Amniotic epithelial cell (primary cell): ENCODE results near the gene ATAD3B.
A peak's percentile ranks its signal among the peaks of the same experiment; 100 is the strongest.

Experiments
- DNase-seq: peaks from one replicate; pipeline ENCODE4 v3.0.0-alpha.2; 2010; ENCODE audit warnings: low read depth

Gene ATAD3B

GRCh38 chr1:1535201-1536018 is 63.8 kb downstream of the ATAD3B start:
- no peak for DNase-seq

- peak; percentile 39 for DNase-seq
Measured at GRCh38 chr1:1536019-1536937, 64.7 kb downstream of the ATAD3B start.

DNA sequence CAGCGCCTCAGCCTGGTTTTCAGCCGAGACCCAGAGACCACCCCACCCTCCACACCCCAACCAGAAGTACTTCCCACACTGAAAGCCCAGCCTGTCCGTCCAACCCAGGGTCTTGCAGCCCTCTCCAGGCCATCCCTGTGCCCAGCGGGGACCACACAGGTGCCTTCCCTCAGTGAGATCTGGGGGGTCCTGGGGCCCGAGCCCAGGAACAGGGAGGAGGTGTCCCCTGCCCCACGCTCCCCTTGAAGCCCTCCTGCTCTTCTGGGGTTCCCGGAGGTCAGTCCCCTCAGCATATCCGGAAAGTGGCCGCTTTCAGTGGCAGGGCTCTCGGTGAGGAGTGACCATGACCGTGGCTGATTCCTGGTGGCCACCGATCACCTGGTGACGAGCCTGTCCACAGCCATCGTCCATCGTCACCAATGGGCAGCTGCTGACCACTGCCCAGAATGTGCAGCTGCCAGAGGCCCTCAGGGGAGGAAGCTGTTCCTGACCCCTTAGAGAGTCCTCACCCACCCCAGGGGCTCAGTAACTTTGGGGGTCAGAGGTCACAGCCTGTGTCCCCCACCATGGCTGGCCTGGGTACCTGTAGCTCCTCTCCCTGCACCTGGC is 65.5 kb downstream of the ATAD3B start:
- DNase-seq, result no peak

DNA sequence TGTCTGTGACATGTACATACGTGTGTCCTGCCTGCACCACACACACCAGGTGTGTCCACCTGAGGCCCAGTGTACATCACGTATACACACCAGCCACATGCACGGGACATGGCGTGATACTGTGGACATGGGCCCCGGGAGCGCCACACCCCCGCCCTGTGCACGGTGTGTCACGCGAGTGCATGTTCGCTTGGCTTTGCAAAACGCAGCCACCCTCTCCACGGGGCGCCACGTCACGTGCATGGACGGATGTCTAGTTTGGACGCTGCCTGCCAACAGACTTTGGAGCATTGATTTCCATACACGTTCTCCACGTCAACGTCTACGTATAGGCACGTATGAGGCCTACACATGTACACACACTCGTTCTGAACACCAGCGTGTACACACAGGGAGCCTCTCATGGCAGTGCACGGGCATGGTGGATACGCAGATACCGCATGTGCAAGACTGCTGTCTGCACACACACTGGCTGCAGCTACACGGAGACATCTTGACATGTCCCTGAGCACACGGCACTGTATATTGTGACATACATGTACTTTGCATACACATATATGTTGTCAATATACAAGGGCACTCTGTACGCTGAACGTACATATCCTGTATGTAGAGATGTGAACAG is 66.2 kb downstream of the ATAD3B start:
- no peak for DNase-seq

GRCh38 chr1:1538334-1538733 is 66.8 kb downstream of the ATAD3B start:
- no peak for DNase-seq

- DNase-seq, result no peak
Measured at GRCh38 chr1:1538989-1539309, 67.4 kb downstream of the ATAD3B start.

DNA sequence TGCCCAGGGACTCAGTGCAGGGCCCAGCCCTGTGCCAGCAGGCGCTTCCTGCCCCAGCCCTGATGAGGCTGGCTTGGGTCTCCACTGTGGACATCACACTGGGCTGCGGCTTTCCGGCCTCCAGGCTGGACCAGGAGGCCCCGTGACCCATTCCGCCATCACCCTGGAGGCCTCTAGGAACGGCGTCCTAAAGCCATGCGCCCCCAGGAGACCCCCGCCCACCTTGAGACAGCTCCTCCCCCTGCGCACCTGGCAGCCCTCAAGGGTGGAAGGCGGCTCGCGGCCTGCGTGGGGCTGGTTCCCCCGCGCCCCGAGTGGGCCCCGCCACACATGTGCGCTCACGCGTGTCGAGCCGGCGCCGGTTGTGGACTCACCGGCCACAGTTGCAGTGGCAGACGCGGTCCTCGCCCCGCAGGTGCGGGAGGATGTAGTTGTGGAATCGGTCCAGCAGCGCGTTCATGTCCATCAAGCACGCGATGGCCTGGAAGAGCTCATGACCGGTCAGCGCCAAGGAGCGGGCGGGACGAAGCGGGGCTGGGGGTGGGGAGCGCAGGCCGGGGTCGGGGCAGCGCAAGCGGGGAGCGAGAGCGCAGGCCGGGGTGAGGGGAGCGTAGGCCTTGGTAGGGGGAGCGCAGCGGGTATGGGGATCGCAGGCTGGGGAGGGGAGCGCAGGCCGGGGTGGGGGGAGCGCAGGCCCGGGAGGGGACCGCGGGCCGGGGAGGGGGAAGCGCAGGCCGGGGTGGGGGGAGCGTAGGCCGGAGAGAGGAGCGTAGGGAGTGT is 67.9 kb downstream of the ATAD3B start:
- peak; percentile 52 for DNase-seq

DNA sequence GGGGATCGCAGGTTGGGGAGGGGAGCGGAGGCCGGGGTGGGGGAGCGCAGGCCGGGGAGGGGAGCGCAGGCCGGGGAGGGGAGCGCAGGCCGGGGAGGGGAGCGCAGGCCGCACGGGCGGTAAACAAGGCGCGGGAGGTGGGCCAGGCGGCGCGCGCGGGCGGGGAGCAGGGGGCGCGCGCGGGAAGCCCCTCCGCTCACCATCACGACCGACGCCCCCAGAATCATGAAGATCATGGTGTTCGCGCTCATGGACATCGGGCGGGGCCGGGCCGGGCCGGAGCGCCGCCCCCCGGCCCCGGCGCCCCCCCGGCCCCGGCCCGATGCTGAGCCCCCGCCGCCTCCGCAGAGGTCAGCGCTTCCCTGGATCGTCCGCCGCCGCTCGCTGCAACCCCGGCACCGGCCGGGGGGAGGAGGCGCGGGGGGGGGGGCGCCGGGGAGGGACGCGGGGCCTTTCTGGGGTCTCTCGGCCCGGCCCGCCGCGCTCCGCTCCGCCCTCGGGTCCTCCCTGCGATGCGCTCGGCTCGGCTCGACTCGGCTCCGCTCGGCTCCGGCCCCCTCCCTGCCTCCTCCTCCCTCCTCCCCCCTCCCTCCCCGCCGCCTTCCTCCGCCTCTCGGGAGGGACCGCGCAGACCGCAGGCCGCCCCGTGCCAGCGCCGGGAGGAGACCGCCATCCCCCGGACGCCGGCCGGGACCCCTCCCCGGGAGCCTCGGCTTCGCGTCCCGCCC is 68.7 kb downstream of the ATAD3B start, which contains the start of gene TMEM240:
Gene TMEM240, minus strand, starts transcription at position 535 of the 728 bp plus-strand sequence. Its CDS starts 278 bp downstream, at position 257.
- peak; percentile 73 for DNase-seq

GRCh38 chr1:1540818-1541628 is 69.5 kb downstream of the ATAD3B start:
- no peak for DNase-seq

- DNase-seq, result no peak
Measured at GRCh38 chr1:1541956-1542765, 70.6 kb downstream of the ATAD3B start.

DNA sequence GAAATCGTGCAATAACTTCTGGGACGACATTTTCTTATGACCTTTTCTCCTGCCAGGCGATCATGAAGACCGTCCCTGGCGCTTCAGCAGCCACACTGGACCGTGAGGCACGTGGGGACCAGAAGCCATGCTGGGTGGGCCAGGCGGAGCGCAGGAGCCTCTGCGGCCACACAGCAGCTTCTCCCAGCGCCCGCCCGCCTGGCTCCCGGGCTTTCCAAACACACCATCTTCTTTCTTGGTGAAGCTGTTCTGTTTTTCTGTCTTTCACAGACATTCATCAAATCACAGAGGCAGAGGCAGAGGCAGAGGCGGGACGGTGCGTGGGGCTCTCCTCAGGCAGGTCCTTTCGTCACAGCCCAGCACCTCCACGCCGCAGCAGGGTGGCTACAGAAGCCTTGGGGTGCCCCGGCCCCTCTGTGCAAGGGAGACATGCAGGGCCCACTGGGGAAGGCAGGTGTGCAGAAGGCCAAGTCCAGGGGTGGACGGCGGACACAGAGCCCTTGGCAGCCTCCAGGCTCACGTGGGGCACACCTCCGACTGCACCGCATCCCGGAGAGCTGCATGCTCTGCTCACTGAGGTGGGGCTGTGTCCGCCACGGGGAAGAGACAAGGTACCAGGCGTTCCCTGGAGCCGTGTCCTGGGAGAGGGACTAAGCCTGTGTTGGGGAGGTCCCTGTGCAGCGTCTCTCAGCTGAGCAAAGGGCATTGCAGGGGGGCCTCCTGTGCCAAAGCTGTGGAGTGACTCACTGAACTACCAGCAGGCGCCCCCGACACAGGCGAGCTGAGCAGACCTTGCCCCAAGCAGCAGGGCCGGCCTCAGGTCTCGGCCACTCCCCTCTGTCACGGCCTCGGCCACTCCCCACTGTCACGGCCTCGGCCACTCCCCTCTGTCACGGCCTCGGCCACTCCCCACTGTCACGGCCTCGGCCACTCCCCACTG is 71.5 kb downstream of the ATAD3B start:
- no peak for DNase-seq

DNA sequence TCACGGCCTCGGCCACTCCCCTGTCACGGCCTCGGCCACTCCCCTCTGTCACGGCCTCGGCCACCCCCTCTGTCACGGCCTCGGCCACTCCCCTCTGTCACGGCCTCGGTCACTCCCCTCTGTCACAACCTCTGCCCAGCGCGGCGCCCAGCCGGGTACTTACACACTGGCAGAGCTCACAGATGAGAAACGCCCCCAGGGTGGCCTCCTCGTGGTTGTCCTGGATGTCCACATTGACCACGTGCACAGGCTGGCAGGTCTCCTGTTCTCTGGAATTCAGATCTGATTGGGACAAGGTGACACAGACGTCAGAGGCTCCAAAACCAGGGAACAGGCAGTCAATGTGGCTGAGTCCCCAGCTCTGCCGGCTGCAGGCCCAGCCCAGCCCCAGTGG is 72.1 kb downstream of the ATAD3B start:
- DNase-seq, result no peak

GRCh38 chr1:1544544-1544943 is 73.0 kb downstream of the ATAD3B start:
- no peak for DNase-seq
